IMR-90 (cell line): ENCODE results near the gene FTO.

ENCODE experiments used
- BHLHE40 ChIP-seq: fragments of 150-350 bp; IDR thresholded peaks from 2 replicates; pipeline ENCODE4 v1.6.1; 2016; ENCODE audit warnings: mild to moderate bottlenecking, low read depth, low read length
- CEBPB ChIP-seq: IDR thresholded peaks from 2 replicates; pipeline ENCODE4 v1.6.1; 2012; ENCODE audit warnings: low read depth, low read length, improper control_type of control experiment
- CTCF ChIP-seq: conservative IDR thresholded peaks from 2 replicates; pipeline ENCODE4 v1.5.1; 2012; ENCODE audit warnings: mild to moderate bottlenecking, low read depth, low read length, improper control_type of control experiment
- ELK1 ChIP-seq: fragments of 150-350 bp; IDR thresholded peaks from 2 replicates; pipeline ENCODE4 v1.6.1; 2016; ENCODE audit warnings: low read depth, mild to moderate bottlenecking, low read length, moderate library complexity, borderline replicate concordance
- FOS ChIP-seq: fragments of 150-350 bp; IDR thresholded peaks from 2 replicates; pipeline ENCODE4 v1.6.1; 2016; ENCODE audit warnings: low read depth, low read length
- MAFK ChIP-seq: IDR thresholded peaks from 2 replicates; pipeline ENCODE4 v1.6.1; 2012; ENCODE audit warnings: low read depth, low read length, improper control_type of control experiment
- MXI1 ChIP-seq: IDR thresholded peaks from 2 replicates; pipeline ENCODE4 v1.6.1; 2012; ENCODE audit warnings: low read depth, mild to moderate bottlenecking, low read length, moderate library complexity, borderline replicate concordance
- POLR2A ChIP-seq: IDR thresholded peaks from 2 replicates; pipeline ENCODE4 v1.6.1; 2012; ENCODE audit warnings: mild to moderate bottlenecking, low read depth, low read length
- RAD21 ChIP-seq: IDR thresholded peaks from 2 replicates; pipeline ENCODE4 v1.6.1; 2012; ENCODE audit warnings: low read length, improper control_type of control experiment
- RCOR1 ChIP-seq: IDR thresholded peaks from 2 replicates; pipeline ENCODE4 v1.6.1; 2012; ENCODE audit warnings: mild to moderate bottlenecking, low read length, improper control_type of control experiment; ENCODE audit not compliant: insufficient replicate concordance
- SMC3 ChIP-seq: fragments of 150-350 bp; IDR thresholded peaks from 2 replicates; pipeline ENCODE4 v1.6.1; 2016; ENCODE audit warnings: low read depth, mild to moderate bottlenecking, antibody characterized with exemption, low read length, moderate library complexity
- USF2 ChIP-seq: fragments of 150-350 bp; IDR thresholded peaks from 2 replicates; pipeline ENCODE4 v1.6.1; 2017; ENCODE audit warnings: mild to moderate bottlenecking, antibody characterized with exemption, low read length, low read depth

- TF ChIP-seq RAD21 (no peak), FOS (peak; percentile 79), CTCF (no peak), POLR2A (no peak), CEBPB (peak; percentile 97), MAFK (0 out of 2 replicates have a peak, but pooled peaks have one; percentile 0), RCOR1 (no peak), SMC3 (0 out of 2 replicates have a peak, but pooled peaks have one; percentile 3), USF2 (peak; percentile 16; the same call in 1 of the 2 replicates), MXI1 (0 out of 2 replicates have a peak, but pooled peaks have one; percentile 16), ELK1 (no peak), BHLHE40 (peak; percentile 97)
Measured at GRCh38 chr16:54080524-54081008, 376.6 kb downstream of the FTO start.
